K562 (cell line): ENCODE results near the gene ADGRG1. TPM values are rescaled to one million over a fixed set of nuclear protein-coding genes. Genes with fewer than 3 reads are reported as not detected.

Experiments
- ADNP ChIP-seq: fragments of 200-800 bp; sonication (Bioruptor generic); IDR thresholded peaks from 2 replicates; pipeline ENCODE4 v1.6.1; 2016; ENCODE audit warnings: missing genetic modification characterization, missing compliant biosample characterization
- CREM ChIP-seq: IDR thresholded peaks from 2 replicates; pipeline ENCODE4 v1.6.1; 2014; ENCODE audit warnings: antibody characterized with exemption, low read depth
- EP300 ChIP-seq: IDR thresholded peaks from 2 replicates; pipeline ENCODE4 v1.6.1; 2012; ENCODE audit warnings: low read length, improper control_type of control experiment
- HDAC6 ChIP-seq: IDR thresholded peaks from 2 replicates; pipeline ENCODE4 v1.6.1; 2012; ENCODE audit warnings: low read depth, mild to moderate bottlenecking, control low read depth, inconsistent platforms, low read length, moderate library complexity
- KDM2B ChIP-seq: fragments of 250-450 bp; sonication (Bioruptor Pico); IDR thresholded peaks from 2 replicates; pipeline ENCODE4 v1.8.0; 2021; ENCODE audit warnings: mild to moderate bottlenecking, moderate library complexity
- KLF6 ChIP-seq: fragments of 250-450 bp; sonication (Bioruptor Pico); IDR thresholded peaks from 2 replicates; pipeline ENCODE4 v1.4.0; 2020; ENCODE audit warnings: mild to moderate bottlenecking, moderate library complexity, borderline replicate concordance
- MAZ ChIP-seq, 2 experiments: fragments of 450-650 bp in 1 of 2; sonication (generic) in 1 of 2; formaldehyde crosslinking; IDR thresholded peaks in 1 of 2; conservative IDR thresholded peaks in 1 of 2; 2 replicates each; pipeline versions ENCODE4 v1.4.0 to v1.5.0; 2020; ENCODE audit warnings: mild to moderate bottlenecking in 1 of 2, missing genetic modification reagents in 1 of 2
- MIER1 ChIP-seq: fragments of 450-650 bp; IDR thresholded peaks from 2 replicates; pipeline ENCODE4 v1.6.1; 2016; ENCODE audit warnings: antibody characterized with exemption, mild to moderate bottlenecking, low read depth
- NRF1 ChIP-seq, 2 experiments: fragments of 450-650 bp; IDR thresholded peaks in 1 of 2; conservative IDR thresholded peaks in 1 of 2; 2 replicates each; pipeline ENCODE4 v1.6.1; 2014; ENCODE audit warnings: mild to moderate bottlenecking in 2 of 2
- NUFIP1 ChIP-seq: fragments of 450-650 bp; IDR thresholded peaks from 2 replicates; pipeline ENCODE4 v1.6.1; 2018; ENCODE audit not compliant: partially characterized antibody
- PHF20 ChIP-seq: fragments of 450-650 bp; IDR thresholded peaks from 2 replicates; pipeline ENCODE4 v1.6.1; 2018; ENCODE audit not compliant: partially characterized antibody
- RFX1 ChIP-seq: fragments of 450-650 bp; IDR thresholded peaks from 2 replicates; pipeline ENCODE4 v1.6.1; 2016; ENCODE audit warnings: mild to moderate bottlenecking, moderate library complexity
- SNAPC5 ChIP-seq: fragments of 250-450 bp; sonication (Bioruptor Pico); IDR thresholded peaks from 2 replicates; pipeline ENCODE4 v1.8.0; 2021; ENCODE audit warnings: moderate library complexity, mild to moderate bottlenecking, inconsistent platforms
- TCFL5 ChIP-seq: fragments of 250-450 bp; sonication (Bioruptor Pico); conservative IDR thresholded peaks from 2 replicates; pipeline ENCODE4 v1.6.1; 2021; ENCODE audit warnings: mild to moderate bottlenecking, moderate library complexity, matching md5 sums
- TEAD4 ChIP-seq, 2 experiments: sonication (generic) in 1 of 2; formaldehyde crosslinking in 1 of 2; IDR thresholded peaks; 2 replicates each; pipeline versions ENCODE4 v1.6.1 to v1.8.0; 2012 to 2022; ENCODE audit warnings: borderline replicate concordance in 1 of 2, inconsistent platforms in 1 of 2, low read length in 1 of 2, mild to moderate bottlenecking in 1 of 2, missing genetic modification reagents in 1 of 2
- ZBTB1 ChIP-seq: sonication (generic); formaldehyde crosslinking; IDR thresholded peaks from 2 replicates; pipeline ENCODE4 v1.8.1; 2023; ENCODE audit warnings: missing genetic modification reagents, low read depth, mild to moderate bottlenecking, borderline replicate concordance
- ZBTB34 ChIP-seq: fragments of 250-450 bp; sonication (Bioruptor Pico); IDR thresholded peaks from 2 replicates; pipeline ENCODE4 v1.8.0; 2021; ENCODE audit warnings: mild to moderate bottlenecking, moderate library complexity
- ZFP36 ChIP-seq: fragments of 150-350 bp; IDR thresholded peaks from 2 replicates; pipeline ENCODE4 v1.6.1; 2018; ENCODE audit warnings: low read length, low read depth; ENCODE audit not compliant: partially characterized antibody
- ZNF197 ChIP-seq: fragments of 200-800 bp; sonication (Bioruptor generic); IDR thresholded peaks from 2 replicates; pipeline ENCODE4 v1.6.1; 2016; ENCODE audit warnings: low read depth, missing genetic modification characterization, missing compliant biosample characterization
- ZNF436 ChIP-seq: fragments of 250-450, 450-650 bp; sonication (Bioruptor Pico); formaldehyde crosslinking; IDR thresholded peaks from 2 replicates; pipeline ENCODE4 v1.7.0; 2020; ENCODE audit warnings: mild to moderate bottlenecking
- ZNF592 ChIP-seq: fragments of 450-650 bp; IDR thresholded peaks from 2 replicates; pipeline ENCODE4 v1.6.1; 2017; ENCODE audit warnings: antibody characterized with exemption, mild to moderate bottlenecking
- polyA plus RNA-seq, 8 experiments: library from polyadenylated mRNA; depleted of rRNA in 4 of 8; stranded (reverse) in 5 of 8; unstranded in 3 of 8; fragments of >200 nt; fragmentation: Nextera tagmentation in 2 of 8; fragmentation: Illumina TruSeq in 1 of 8; extraction: Ambion mirVana in 2 of 8; extraction: Trizol in 1 of 8; gene quantifications; 2 replicates each; pipeline versions ENCODE4 v1.2.1 to v1.2.3, GENCODE V29; 2011 to 2014; ENCODE audit warnings: inconsistent platforms in 1 of 8, missing spikeins in 1 of 8
- total RNA-seq, 7 experiments: library from RNA; depleted of rRNA in 6 of 7; stranded (reverse); fragments of >200 nt in 6 of 7; fragmentation: Illumina TruSeq in 2 of 7; extraction: Trizol in 2 of 7; gene quantifications; 2 replicates each; pipeline versions ENCODE4 v1.2.1 to v1.2.3, GENCODE V29; 2011 to 2021; ENCODE audit warnings: low replicate concordance in 1 of 7

ADGRG1 gene
- total and polyA plus RNA-seq, 9 of the 15 experiments (the other 6 are each of a cell fraction or from before 2014, with no cell fraction given): 0.04 to 0.31 (median 0.16) TPM; not detected in 6

DNA sequence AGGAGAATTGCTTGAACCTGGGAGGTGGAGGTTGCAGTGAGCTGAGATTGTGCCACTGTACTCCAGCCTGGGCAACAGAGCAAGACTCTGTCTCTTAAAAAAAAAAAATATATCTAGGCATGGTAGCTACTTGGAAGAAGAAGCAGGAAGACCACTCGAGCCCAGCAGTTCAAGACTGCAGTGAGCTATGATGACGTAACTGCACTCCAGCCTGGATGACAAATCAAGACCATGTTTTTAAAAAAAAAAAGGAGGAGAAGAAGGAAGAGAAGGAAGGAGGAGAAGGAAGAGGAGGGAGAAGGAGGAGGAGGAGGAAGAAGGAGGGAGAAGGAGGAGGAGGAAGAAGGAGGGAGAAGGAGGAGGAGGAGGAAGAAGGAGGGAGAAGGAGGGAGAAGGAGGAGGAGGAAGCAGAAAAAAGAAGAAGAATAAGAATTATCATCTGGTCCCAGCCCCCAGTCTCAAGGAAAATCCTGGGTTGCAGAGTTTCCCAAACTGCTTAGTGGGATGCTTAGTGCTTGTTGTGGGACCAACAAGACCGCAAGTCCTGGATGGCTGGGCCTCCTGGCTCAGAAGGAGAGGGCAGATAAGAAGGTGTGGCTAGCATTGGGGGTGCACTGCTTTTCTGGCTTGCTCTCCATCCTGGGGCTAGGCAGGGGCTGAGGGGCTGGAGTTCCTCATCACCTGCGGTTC, 62.5 kb downstream of the ADGRG1 start (continued):
- TF ChIP-seq ZNF197 (CRISPR knock-in tag) (no peak), TEAD4 (IDR thresholded peaks at IDR 0.05; ENCODE audit: low read length) (peak; percentile 88), TEAD4 (CRISPR knock-in tag; IDR thresholded peaks at IDR 0.05; ENCODE audit: borderline replicate concordance) (no peak), KLF6 (CRISPR knock-in tag) (no peak), SNAPC5 (CRISPR knock-in tag) (no peak), ZBTB1 (CRISPR knock-in tag) (no peak), PHF20 (no peak), NRF1 (conservative IDR thresholded peaks at IDR 0.05 in 1 of 2, IDR thresholded peaks at IDR 0.05 in 1 of 2) (no peak), TCFL5 (no peak), MIER1 (no peak), ZNF592 (no peak), HDAC6 (no peak), ZNF436 (no peak), NUFIP1 (no peak), RFX1 (no peak), ADNP (tag) (no peak), ZBTB34 (CRISPR knock-in tag) (no peak), ZFP36 (no peak), KDM2B (CRISPR knock-in tag) (no peak), EP300 (peak; percentile 70), MAZ (CRISPR knock-in tag; conservative IDR thresholded peaks at IDR 0.05 in 1 of 2, IDR thresholded peaks at IDR 0.05 in 1 of 2) (peak in 1 of 2 experiments; percentile 25; a peak in 1 of 4 replicates), CREM (no peak; the same call in 1 of the 2 replicates)
